Left cardiac atrium (tissue), 4 donors: ENCODE measurements around the gene PRAMEF10. TPM values are rescaled to one million over a fixed set of nuclear protein-coding genes. Genes with fewer than 3 reads are reported as not detected.
"Not testable (repeated sequence)": the region's sequence is repeated elsewhere in the genome, so short reads cannot be mapped to it uniquely, and the experiment has no call there.

Source experiments
- ATAC-seq, 2 donors: fragments of 200-7000 bp; cut with Tn5 transposase; one replicate each; pipeline ENCODE4 v1.9.1; 2020; ENCODE audit warnings: mild to moderate bottlenecking in 2 of 2, moderate library complexity in 2 of 2
- DNase-seq: peaks from one replicate; pipeline ENCODE4 v3.0.0-alpha.2; 2020
- intact Hi-C, 2 donors: fragments of 100-400 bp; cut with DNase I; formaldehyde crosslinking; loops; one replicate each; pipeline versions ENCODE4 v1.14.1 to v1.15.1; 2022 to 2023
- long read RNA-seq: library from polyadenylated mRNA; unstranded; transcript quantifications from one replicate; pipeline ENCODE4 v2.0.0, GENCODE V29; 2021
- total RNA-seq, 2 donors: library from RNA; stranded (reverse); fragmentation: NEBNext Ultra II Directional; extraction: Animal tissue kit (Norgen Biotek cat#: 25700); gene quantifications; one replicate each; pipeline ENCODE4 v1.2.1, GENCODE V29; 2021
- donor health status: DM: no; HTN: yes; CAD: no.
- donor health status: DM: no; HTN: yes; CAD: no; lungs with severe emphysema.
- donor health status: DM: yes; HTN: yes; CAD: no.
- donor health status: Dilated cardiomyopathy.

PRAMEF10 gene, protein sequence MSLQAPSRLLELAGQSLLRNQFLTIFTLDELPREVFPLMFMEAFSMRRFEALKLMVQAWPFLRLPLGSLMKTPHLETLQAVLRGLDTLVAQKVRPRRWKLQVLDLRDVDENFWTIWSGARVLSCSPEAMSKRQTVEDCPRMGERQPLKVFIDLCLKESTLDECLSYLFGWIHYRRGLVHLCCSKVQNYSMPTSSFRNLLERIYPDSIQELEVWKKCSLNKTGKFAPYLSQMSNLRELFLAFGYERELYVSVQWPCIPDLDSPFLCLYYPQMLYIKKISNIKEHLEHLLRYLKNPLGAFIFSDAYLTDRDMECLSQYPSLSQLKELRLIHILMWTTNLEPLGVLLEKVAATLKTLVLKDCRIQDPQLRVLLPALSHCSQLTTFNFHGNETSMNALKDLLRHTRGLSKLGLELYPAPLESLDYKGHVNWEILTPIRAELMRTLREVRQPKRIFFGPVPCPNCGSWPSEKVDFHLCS
- total RNA-seq, result not detected
- long read RNA-seq, result 0 reads

DNA sequence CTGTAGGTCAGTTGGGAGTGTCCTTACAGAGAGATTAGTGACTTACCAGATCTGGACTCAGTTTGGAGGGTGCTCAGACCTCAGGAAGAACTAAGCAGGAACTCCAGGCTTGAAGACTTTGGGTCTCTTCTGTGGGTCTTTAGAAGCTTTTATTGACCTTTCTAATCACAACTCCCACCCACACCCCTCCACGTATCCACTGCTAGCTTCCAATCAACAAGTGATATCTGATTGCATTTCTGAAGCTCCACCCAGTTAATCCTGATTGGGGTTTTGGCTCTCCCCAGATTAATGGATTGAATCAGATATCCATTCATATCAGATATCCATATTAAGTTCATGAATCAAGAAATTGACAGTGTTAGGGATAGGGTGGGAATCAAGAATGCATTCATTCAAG lies at the start of gene PRAMEF10:
PRAMEF10 (minus strand) TSS at position 101 of the 400 bp plus-strand sequence. CDS start 2,423 bp downstream, outside the sequence.
- ATAC-seq, DNase-seq, intact Hi-C loops: not testable (repeated sequence)

DNA sequence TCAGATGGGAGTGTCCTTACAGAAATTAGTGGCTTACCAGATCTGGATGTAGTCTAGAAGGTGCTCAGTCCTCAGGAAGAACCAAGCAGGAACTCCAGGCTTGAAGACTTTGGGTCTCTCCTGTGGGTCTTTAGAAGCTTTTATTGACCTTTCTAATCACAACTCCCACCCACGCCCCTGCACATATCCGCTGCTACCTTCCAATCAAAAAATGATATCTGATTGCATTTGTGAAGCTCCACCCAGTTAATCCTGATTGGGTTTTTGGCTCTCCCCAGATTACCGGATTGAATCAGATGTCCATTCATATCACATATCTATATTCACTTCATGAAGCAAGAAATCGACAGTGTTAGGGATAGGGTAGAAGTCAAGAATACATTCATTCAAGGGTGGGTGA lies 49.4 kb upstream of the PRAMEF10 start, which contains the start of gene PRAMEF6:
PRAMEF6 (minus strand) TSS at position 101 of the 400 bp plus-strand sequence. CDS start 5,062 bp downstream, outside the sequence.
- ATAC-seq, DNase-seq, intact Hi-C loops: not testable (repeated sequence)

DNA sequence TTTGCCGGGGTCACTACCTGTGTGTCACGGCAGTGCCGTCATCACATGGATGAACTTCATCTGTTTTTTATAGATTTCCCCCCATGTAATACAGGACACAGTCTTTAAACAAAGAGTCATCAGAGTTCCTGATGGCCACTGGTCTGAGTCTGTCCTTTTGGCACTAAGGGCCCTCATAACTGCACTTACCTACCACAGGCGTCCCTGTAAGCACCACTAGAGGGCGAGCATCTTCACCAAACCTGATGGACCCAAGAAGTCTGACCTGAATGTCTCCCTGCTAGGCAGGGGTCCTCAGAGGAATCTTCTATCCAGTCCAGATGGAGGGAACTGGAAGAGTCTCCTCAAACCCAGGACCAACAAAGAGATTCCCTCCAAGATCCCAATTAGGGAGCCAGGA lies 26.3 kb upstream of the PRAMEF10 start:
- intact Hi-C loops, DNase-seq, ATAC-seq: not testable (repeated sequence)

DNA sequence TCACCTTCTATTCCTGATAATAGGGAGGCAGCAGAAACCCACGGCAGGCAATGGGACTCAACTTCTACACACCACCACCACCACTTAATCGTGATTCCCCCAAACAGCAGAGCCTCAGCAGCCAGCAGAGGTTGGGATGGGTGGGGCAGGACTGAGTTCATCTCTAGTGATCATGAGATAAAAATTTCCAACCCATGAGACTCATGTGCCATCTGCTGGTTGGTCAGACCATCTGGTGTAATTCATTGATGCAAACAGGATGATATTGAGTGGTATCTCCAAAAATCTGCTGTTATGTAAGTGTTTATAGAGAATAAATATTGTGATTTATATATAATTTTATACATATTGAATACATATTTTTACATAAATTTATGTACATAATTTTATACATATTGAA lies 23.7 kb upstream of the PRAMEF10 start:
- ATAC-seq, intact Hi-C loops, DNase-seq: not testable (repeated sequence)

DNA sequence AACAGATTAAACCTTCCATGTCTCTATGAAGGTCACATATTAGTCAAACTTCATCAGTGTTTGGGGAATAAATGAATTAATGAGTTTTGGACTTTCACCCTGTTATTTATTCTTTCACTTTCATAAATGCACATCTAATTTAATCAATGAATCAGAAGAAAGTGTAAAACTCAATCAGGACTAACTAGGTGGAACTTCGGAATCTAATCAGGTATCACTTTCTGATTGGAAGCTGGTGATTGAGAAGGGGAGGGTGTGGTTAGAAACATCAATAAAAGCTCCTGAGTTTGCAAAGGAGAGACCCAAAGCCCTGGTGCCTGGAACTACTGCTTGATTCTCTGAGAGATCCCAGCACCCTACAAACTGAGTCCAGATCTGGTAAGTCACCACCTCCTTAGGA lies 18.2 kb upstream of the PRAMEF10 start, which contains the start of gene PRAMEF7:
PRAMEF7 (plus strand) TSS at position 301 of the 400 bp plus-strand sequence. CDS start 1,083 bp downstream, outside the sequence.
- ATAC-seq, intact Hi-C loops, DNase-seq: not testable (repeated sequence)

DNA sequence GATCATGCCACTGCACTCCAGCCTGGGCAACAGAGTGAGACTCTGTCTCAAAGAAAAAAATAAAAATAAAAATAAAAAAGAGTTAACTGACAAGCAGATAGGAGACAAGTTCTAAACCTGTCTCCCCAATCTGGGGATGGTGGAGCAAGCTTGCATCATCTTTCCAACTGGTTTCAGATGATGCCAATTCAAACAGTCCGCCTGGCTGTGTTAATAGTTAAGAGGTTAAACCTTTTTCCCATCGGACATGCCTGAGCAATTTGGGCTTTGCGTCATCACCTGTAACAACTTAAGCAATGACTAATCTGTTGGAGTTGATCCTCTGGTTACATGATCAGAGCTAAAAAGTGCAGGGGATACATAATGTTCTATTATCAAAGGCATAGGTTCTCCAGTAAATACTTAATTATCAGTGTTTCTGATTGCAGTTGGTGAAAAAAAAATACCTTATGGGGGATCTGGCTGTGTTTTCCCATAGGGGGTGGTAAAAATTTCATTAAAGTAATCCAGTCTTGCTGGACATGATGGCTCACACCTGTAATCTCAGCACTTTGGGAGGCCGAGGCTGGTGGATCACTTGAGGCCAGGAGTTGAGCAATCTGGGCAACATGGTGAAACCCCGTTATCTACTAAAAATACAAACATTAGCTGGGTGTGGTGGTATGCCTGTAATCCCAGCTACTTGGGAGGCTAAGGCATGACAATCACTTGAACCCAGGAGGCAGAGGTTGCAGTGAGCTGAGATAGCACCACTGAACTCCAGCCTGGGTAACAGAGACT lies 5.9 kb upstream of the PRAMEF10 start:
- DNase-seq, intact Hi-C loops: not testable (repeated sequence)
- ATAC-seq, result peak in 1 of 2 donors; percentile 87

DNA sequence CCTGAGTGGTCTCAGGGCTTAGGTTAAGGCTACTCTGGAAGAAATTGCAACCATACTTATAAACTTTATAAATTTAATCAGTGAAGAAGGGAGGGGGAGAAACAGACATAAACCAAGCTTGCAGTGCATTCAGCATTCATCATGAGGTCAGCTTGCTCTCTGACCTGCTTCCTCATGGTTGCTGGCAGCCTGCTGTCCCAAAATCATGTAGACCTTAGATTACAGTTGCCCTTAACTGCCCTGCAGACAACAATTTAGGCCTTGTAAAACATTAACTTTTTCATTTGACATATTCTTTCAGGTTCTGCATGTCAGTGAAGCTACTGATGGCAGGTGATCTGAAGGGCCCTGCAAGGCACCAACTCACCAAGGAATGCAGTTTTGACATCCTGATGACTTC lies 1.1 kb upstream of the PRAMEF10 start:
- DNase-seq, ATAC-seq, intact Hi-C loops: not testable (repeated sequence)

DNA sequence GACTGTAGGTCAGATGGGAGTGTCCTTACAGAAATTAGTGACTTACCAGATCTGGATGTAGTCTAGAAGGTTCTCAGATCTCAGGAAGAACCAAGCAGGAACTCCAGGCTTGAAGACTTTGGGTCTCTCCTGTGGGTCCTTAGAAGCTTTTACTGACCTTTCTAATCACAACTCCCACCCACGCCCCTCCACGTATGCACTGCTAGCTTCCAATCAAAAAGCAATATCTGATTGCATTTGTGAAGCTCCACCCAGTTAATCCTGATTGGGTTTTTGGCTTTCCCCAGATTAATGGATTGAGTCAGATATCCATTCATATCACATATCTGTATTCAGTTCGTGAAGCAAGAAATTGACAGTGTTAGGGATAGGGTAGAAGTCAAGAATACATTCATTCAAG lies 12.0 kb downstream of the PRAMEF10 start, which contains the start of gene PRAMEF4:
PRAMEF4 (minus strand) TSS at position 101 of the 400 bp plus-strand sequence. CDS start 2,807 bp downstream, outside the sequence.
- DNase-seq, intact Hi-C loops, ATAC-seq: not testable (repeated sequence)

DNA sequence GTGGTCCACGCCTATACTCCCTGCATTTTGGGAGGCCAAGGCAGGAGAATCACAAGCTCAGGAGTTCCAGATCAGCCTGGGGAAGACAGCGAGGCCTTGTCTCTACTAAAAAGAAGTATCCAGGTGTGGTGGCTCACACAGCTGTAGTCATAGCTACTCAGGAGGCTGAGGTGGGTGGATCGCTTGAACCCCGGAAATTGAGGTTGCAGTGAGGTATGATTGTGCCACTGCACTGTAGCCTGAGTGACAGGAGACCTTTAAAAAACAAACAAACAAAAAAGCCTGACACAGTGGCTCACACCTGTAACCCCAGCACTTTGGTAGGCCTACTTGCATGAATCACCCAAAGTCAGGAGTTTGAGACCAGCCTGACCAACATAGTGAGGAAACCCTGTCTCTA lies 19.6 kb downstream of the PRAMEF10 start:
- DNase-seq, ATAC-seq, intact Hi-C loops: not testable (repeated sequence)

DNA sequence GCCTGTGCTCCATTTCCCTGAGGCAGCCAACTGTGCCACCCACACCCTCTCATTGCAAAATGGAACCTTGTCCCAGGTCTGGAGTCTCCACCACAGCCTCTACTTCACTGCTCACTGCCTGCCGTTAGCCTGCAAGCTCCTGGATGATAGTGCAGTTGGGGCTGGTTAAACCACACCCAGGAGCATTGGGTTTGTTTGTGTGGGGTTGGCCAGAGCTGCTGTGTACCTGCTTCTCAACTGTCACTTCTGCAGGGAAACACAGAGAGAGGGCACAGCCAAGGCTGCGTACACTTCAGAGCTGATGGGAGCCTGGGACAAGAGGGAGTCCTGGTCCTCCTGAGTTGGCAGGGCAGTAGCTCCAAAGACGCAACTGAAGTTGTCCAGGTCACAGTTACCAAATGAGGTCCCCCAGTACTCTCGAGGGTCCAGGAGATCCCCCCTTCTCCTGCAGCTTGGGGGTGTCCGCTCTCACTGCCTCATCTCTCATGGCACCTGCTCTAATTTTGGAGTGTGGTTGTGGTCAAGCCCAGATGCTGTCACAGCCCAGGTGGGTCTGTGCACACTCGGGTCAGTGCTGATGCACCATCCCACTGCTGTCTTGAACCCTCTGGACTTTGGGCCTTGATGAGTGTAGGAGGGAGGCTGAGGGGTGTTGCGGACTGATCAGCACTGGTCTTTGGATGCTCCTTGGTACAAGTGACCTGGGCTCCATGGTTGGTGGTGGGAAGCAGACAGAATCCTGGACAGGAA lies 34.8 kb downstream of the PRAMEF10 start:
- intact Hi-C loops, DNase-seq, ATAC-seq: not testable (repeated sequence)

DNA sequence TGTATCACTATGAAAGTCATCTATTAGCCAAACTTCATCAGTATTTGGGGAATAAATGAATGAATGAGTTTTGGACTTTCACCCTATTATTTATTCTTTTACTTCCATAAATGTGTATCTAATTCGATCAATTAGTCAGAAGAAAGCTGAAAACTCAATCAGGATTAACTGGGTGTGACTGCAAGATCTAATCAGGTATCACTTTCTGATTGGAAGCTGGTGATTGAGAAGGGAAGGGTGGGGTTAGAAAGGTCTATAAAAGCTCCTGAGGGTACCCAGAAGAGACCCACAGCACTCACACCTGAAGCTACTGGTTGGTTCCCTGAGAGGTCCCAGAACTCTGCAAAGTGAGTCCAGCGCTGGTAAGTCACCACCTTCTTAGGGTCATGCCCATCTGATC lies 41.3 kb downstream of the PRAMEF10 start, which contains the start of gene PRAMEF2:
PRAMEF2 (plus strand) TSS at position 301 of the 400 bp plus-strand sequence. CDS start 1,924 bp downstream, outside the sequence.
- intact Hi-C loops, DNase-seq, ATAC-seq: not testable (repeated sequence)

DNA sequence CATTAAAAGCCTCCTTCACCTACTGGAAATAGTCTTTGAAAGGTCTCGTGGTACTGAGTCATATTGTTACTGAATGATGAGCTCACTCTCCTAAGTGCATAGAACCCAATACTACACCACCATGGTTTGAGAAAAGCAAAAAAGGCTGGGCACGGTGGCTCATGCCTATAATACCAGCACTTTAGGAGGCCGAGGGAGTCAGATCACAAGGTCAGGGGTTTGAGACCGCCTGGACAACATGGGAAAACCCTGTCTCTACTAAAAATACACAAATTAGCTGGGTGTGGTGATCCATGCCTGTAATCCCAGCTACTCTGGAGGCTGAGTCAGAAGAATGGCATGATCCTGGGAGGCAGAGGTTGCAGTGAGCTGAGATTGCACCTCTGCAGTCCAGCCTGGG lies 46.3 kb downstream of the PRAMEF10 start:
- intact Hi-C loops, result no loop called here
- DNase-seq (no peak), ATAC-seq (no peak)

DNA sequence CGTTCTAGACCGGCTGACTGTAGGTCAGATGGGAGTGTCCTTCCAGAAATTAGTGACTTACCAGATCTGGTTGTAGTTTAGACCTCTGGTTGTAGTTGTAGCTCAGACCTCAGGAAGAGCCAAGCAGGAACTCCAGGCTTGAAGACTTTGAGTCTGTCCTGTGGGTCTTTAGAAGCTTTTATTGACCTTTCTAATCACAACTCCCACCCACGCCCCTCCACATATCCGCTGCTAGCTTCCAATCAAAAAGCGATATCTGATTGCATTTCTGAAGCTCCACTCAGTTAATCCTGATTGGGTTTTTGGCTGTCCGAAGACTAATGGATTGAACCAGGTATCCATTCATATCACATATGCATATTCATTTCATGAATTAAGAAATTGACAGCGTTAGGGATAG lies 49.5 kb downstream of the PRAMEF10 start, which contains the start of gene HNRNPCL1:
HNRNPCL1 (minus strand) TSS at position 101 of the 400 bp plus-strand sequence. CDS start 431 bp downstream, outside the sequence.
- intact Hi-C loops, DNase-seq, ATAC-seq: not testable (repeated sequence)

Other genes starting within 250 kb of the PRAMEF10 start
- under 1 TPM; 0.09 to 0.18 TPM for gene AADACL3, start 182.2 kb downstream of the PRAMEF10 start, total RNA-seq
- not detected for gene CFAP107, start 152.1 kb downstream of the PRAMEF10 start, total RNA-seq
- not detected for gene PRAMEF12, start 124.5 kb downstream of the PRAMEF10 start, total RNA-seq
- gene PRAMEF1, start 106.9 kb downstream of the PRAMEF10 start, total RNA-seq, result not detected
- not detected for gene PRAMEF11, start 66.9 kb downstream of the PRAMEF10 start, total RNA-seq
- gene HNRNPCL1, start 49.5 kb downstream of the PRAMEF10 start, total RNA-seq, result not detected
- gene PRAMEF2, start 41.2 kb downstream of the PRAMEF10 start, total RNA-seq, result not detected
- not detected for gene PRAMEF4, start 12.1 kb downstream of the PRAMEF10 start, total RNA-seq
- not detected for gene PRAMEF7, start 18.3 kb upstream of the PRAMEF10 start, total RNA-seq
- not detected for gene PRAMEF6, start 49.3 kb upstream of the PRAMEF10 start, total RNA-seq
- not detected for gene PRAMEF27, start 158.3 kb upstream of the PRAMEF10 start, total RNA-seq
- not detected for gene HNRNPCL3, start 162.5 kb upstream of the PRAMEF10 start, total RNA-seq
- not detected for gene PRAMEF25, start 172.5 kb upstream of the PRAMEF10 start, total RNA-seq
- gene HNRNPCL2, start 218.6 kb upstream of the PRAMEF10 start, total RNA-seq, result not detected